NK-92 (cell line): ENCODE results near the gene SLF2.

Source experiments
- DNase-seq: peaks from one replicate; lab custom pipeline; 2025; ENCODE audit not compliant: unreplicated experiment; lab: John Stamatoyannopoulos, UW

The SLF2 gene

DNA sequence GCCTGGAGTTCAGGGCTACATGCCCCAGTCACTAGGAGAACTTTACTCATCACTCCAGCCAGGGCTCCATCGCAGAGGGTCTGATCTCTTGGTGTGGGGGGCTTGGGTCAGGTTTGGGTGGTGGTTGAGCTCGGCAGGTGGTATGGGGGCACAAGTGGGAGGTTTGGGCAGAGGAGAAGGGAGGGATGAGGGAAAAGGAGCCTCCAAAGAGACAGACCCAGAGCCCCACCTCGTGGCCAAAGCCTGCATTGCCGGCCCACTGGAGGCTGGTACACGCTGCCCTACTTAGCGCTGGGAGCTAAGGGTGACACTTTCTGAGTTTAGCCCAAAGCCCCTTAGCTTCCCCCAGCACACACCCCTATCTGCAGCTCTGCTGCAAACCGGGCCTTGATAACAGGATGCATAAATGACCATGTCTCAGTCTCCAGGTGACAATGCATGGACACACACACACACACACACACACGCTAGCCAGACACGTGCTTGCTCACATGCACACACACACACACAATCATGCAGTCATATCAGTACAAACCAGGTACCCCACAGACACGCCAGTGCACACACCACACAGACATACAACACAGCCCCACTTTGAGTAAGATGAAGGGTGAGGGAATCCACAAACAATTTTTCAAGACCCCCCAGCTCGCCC, 101.6 kb downstream of the SLF2 start:
- no peak for DNase-seq
